HUDEP-2 (cell line): ENCODE measurements around the gene CYGB.

ENCODE experiments used
- DNase-seq, 76 experiments: peaks; one replicate each; lab custom pipeline; 2025; ENCODE audit not compliant: unreplicated experiment in 76 of 76; lab: John Stamatoyannopoulos, UW

Gene CYGB

DNA sequence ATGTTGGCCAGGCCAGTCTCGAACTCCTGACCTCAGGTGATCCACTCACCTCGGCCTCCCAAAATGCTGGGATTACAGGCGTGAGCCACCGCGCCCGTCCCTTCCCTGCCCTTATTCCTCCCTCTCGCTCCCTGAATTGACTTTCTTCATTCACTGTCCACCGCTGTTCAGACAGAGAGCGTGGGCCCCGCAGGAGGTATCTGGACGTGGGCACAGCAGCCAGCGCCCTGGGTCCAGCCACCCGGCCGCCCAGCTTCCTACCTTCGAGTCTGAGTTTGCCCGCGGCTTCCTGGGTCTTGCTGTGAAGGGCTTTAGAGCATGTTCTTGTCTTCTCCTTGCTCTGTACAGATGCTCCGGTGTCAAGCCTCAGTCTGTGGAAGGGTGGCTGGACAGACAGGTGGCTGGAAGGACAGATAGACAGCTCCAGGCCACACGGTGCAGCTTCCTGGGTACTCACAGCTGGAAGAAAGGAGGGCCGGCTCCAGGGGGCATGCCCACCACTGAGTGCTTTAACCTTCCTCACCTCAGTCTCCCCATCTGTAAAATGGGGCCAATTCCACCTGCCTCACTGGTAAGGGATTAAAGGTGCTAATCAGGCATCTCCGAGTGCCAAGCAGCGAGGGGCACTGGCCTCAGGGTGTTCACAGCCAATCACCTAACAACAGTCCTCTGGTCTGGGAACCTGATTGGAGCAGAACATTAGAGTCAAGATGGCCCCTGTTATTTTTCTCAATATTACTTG, 49.9 kb downstream of the CYGB start:
- no peak for DNase-seq

DNA sequence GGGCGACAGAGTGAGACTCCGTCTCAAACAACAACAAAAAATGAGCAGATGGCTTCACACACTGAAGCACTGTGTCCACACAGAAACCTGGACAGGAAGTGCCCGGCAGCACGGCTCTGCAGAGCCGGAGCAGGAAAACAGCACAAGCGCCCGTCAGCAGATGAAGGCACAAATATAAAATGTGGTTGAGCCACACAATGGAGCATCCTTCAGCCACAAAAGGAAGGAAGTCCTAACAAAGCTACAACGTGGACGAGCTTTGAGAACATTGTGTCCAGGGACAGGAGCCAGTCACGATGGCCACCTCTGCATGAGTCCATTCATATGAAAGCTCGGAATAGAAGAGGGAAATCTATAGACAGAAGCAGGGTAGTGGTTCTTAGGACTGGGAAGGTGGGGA, 51.9 kb downstream of the CYGB start:
- DNase-seq, result no peak

- DNase-seq, result no peak
Observed at GRCh38 chr17:76484228-76484725, 53.2 kb downstream of the CYGB start.

GRCh38 chr17:76481071-76481655, 56.3 kb downstream of the CYGB start:
- no peak for DNase-seq

- no peak for DNase-seq
Observed at GRCh38 chr17:76480632-76481031, 56.9 kb downstream of the CYGB start.

DNA sequence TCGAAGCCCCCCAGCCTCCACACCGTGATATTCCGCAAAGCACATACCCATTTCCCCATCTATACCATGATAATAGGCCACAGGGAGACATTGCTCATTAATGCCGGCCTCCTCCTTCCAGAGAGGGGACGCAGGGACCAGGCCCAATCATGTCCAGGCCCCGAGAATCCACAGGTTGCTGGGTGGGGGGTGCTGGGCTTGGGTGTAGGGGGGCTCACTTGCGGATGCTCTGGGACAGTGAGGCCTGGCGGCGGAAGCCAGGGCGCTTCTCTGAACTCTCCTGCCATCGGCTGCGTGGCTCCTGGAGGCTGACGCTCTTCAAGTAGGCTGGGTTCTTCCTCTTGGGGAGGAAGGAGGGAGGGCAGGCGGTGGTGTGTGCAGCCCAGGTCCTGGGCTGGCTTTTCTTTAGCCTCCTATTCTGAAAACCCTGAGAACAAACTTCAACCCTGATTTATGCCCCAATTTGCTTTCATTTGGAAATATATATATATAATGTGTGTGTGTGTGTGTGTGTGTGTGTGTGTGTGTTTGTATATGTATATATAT, 57.9 kb downstream of the CYGB start:
- DNase-seq, result no peak

GRCh38 chr17:76478730-76479514, 58.6 kb downstream of the CYGB start:
- DNase-seq, result no peak

DNA sequence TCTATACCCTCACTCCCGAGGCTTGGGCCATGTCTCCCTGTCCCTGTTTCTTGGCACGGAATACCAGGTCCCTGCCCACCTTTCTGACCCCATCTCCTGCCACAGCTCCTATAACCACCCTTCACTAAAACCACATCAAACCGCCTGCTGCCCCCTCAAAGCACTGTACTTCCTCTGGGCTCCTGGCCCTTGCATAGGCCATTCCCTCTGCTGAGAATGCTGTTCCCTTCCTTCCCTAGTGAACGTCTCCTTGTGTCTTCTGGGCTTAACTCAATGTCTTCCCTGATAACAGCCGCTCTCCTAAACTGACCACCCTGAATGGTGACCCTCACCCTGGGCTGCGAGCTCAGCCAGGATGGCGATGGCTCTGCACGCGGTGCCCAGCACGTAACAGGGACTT, 59.4 kb downstream of the CYGB start:
- no peak for DNase-seq

GRCh38 chr17:76477576-76477975, 59.9 kb downstream of the CYGB start:
- no peak for DNase-seq
